ENCODE measurements around the gene CNGA4. TPM values are rescaled to one million over a fixed set of nuclear protein-coding genes. Genes with fewer than 3 reads are reported as not detected.

CNGA4 gene
- 0.06 to 0.09 TPM (median 0.07 TPM) in 5 replicates for total RNA-seq (2022; extraction: Qiagen RNA extraction)

DNA sequence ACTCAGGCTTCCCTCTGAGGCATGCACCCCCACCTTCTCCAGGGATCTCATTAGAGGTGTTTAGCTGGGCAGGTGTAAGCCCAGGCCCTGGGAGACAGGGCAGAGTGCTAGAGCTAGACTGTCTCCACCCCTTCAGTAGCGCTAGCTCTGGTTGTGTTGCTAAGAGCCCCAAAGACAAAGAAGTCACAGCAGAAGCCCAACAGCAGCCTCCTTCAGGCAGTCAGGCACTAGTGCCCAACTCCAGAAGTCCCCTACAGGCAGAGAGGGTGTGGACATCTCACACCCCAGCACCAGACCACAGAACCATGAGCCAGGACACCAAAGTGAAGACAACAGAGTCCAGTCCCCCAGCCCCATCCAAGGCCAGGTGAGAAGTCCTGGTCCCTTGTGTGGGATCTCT lies at the start of gene CNGA4:
TSS of gene CNGA4 (plus strand) at position 188 of the 400 bp plus-strand sequence. CDS start at position 306, 118 bp downstream.

DNA sequence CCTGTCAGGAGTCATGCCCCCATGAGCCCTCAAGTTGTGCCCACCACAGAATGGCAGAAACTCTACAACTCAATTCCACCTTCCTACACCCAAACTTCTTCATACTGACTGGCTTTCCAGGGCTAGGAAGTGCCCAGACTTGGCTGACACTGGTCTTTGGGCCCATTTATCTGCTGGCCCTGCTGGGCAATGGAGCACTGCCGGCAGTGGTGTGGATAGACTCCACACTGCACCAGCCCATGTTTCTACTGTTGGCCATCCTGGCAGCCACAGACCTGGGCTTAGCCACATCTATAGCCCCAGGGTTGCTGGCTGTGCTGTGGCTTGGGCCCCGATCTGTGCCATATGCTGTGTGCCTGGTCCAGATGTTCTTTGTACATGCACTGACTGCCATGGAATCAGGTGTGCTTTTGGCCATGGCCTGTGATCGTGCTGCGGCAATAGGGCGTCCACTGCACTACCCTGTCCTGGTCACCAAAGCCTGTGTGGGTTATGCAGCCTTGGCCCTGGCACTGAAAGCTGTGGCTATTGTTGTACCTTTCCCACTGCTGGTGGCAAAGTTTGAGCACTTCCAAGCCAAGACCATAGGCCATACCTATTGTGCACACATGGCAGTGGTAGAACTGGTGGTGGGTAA lies 39.6 kb upstream of the CNGA4 start, which contains the start of gene OR52W1:
TSS of gene OR52W1 (plus strand) at position 51 of the 637 bp plus-strand sequence. CDS start at position 51, 0 bp downstream.

GRCh38 chr11:6205366-6205765 lies 33.5 kb upstream of the CNGA4 start, which contains the start of gene C11orf42:
TSS of gene C11orf42 (plus strand) at chr11:6205557. CDS start at chr11:6205616, 59 bp downstream.

DNA sequence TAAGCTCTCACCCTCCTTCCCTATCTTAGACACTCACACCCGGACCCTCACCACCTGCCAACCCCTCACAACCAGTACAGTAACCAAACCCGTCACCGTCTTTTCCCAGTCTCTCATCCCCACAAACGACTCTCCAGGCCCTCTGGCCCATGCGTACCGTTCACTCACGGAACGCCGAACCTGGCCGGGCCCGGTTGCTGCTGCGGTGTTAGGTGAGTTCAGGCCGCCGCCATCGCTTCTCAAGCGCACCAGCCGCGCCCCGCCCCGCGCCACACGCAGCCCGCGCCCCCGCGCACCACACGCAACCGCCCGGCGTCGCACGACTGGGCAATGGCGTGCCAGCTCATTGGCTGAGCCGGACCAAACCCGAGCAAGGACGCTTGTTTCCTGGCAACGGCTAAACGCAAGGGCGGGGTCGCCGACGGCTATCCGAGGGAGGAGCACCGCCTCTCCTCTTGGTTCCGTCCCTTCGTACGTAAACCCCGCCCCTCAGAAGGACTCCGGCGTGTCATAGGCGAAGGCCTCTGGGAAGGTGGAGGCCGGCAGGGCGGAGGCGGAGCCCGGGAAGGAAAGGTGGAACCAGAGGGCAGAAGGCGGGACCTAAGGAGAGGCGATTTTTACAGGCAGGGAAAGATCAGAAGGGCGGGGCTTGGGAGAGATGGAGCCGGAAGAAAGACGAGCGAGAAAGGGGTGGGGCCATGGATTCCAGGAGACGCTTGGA lies 4.3 kb upstream of the CNGA4 start, which contains the start of gene FHIP1B:
TSS of gene FHIP1B (minus strand) at position 250 of the 721 bp plus-strand sequence. CDS start 10,120 bp downstream, outside the sequence.

Other genes with a start within 250 kb of the CNGA4 start
- not detected in 5 replicates for gene OR56A4, start 232.1 kb upstream of the CNGA4 start, total RNA-seq (2022; extraction: Qiagen RNA extraction)
- gene OR56A1, start 208.3 kb upstream of the CNGA4 start, total RNA-seq (2022; extraction: Qiagen RNA extraction): not detected in 5 replicates
- not detected in 5 replicates for gene OR56B4, start 131.4 kb upstream of the CNGA4 start, total RNA-seq (2022; extraction: Qiagen RNA extraction)
- not detected in 5 replicates for gene OR52B2, start 68.8 kb upstream of the CNGA4 start, total RNA-seq (2022; extraction: Qiagen RNA extraction)
- gene OR52W1, start 39.9 kb upstream of the CNGA4 start, total RNA-seq (2022; extraction: Qiagen RNA extraction): not detected in 5 replicates
- not detected in 5 replicates for gene C11orf42, start 33.5 kb upstream of the CNGA4 start, total RNA-seq (2022; extraction: Qiagen RNA extraction)
- gene FHIP1B, start 4.5 kb upstream of the CNGA4 start, total RNA-seq (2022; extraction: Qiagen RNA extraction): 13.4 to 18.5 TPM (median 17.1 TPM) in 5 replicates
- gene CCKBR, start 20.7 kb downstream of the CNGA4 start, total RNA-seq (2022; extraction: Qiagen RNA extraction): not detected in 5 replicates
- 18.1 to 27.0 TPM (median 23.8 TPM) in 5 replicates for gene CAVIN3, start 81.4 kb downstream of the CNGA4 start, total RNA-seq (2022; extraction: Qiagen RNA extraction)
- 9.1 to 11.5 TPM (median 10.3 TPM) in 5 replicates for gene SMPD1, start 151.4 kb downstream of the CNGA4 start, total RNA-seq (2022; extraction: Qiagen RNA extraction)
- gene APBB1, start 180.0 kb downstream of the CNGA4 start, total RNA-seq (2022; extraction: Qiagen RNA extraction): 16.5 to 19.3 TPM (median 17.6 TPM) in 5 replicates
- gene HPX, start 201.9 kb downstream of the CNGA4 start, total RNA-seq (2022; extraction: Qiagen RNA extraction): 0.31 to 0.55 TPM (median 0.40 TPM) in 5 replicates
- 11.8 to 22.6 TPM (median 18.1 TPM) in 5 replicates for gene TRIM3, start 234.9 kb downstream of the CNGA4 start, total RNA-seq (2022; extraction: Qiagen RNA extraction)
- 48.7 to 56.6 TPM (median 52.4 TPM) in 5 replicates for gene ARFIP2, start 242.2 kb downstream of the CNGA4 start, total RNA-seq (2022; extraction: Qiagen RNA extraction)
- gene TIMM10B, start 242.4 kb downstream of the CNGA4 start, total RNA-seq (2022; extraction: Qiagen RNA extraction): 23.3 to 27.0 TPM (median 25.8 TPM) in 5 replicates

All from A549 treated with dexamethasone at 1 μM for 4 hours (cell line).